Glutamatergic neuron (in vitro differentiated cells): ENCODE measurements around the gene SPEG. TPM values are rescaled to one million over a fixed set of nuclear protein-coding genes. Genes with fewer than 3 reads are reported as not detected.

ENCODE experiments used
- DNase-seq: peaks from one replicate; pipeline ENCODE4 v3.0.0; 2022
- H3K27ac Mint-ChIP-seq: one replicate; pipeline ENCODE4 v1.8.0; 2020; ENCODE audit warnings: mild to moderate bottlenecking, mixed read lengths, inconsistent platforms; ENCODE audit not compliant: unreplicated experiment
- H3K27me3 Mint-ChIP-seq: one replicate; pipeline ENCODE4 v1.8.0; 2020; ENCODE audit warnings: mild to moderate bottlenecking, moderate library complexity, mixed read lengths, inconsistent platforms; ENCODE audit not compliant: unreplicated experiment
- H3K36me3 Mint-ChIP-seq: one replicate; pipeline ENCODE4 v1.8.0; 2020; ENCODE audit warnings: mild to moderate bottlenecking, mixed read lengths, inconsistent platforms; ENCODE audit not compliant: unreplicated experiment
- H3K4me1 Mint-ChIP-seq: one replicate; pipeline ENCODE4 v1.8.0; 2020; ENCODE audit warnings: mild to moderate bottlenecking, low read depth, mixed read lengths, inconsistent platforms; ENCODE audit not compliant: unreplicated experiment
- H3K4me3 Mint-ChIP-seq: one replicate; pipeline ENCODE4 v1.8.0; 2020; ENCODE audit warnings: mild to moderate bottlenecking, mixed read lengths, inconsistent platforms; ENCODE audit not compliant: unreplicated experiment
- H3K9me3 Mint-ChIP-seq: one replicate; pipeline ENCODE4 v1.8.0; 2020; ENCODE audit warnings: mild to moderate bottlenecking, moderate library complexity, mixed read lengths, inconsistent platforms; ENCODE audit not compliant: unreplicated experiment
- total RNA-seq: library from RNA; stranded (reverse); fragmentation: NEBNext Ultra II Directional; extraction: Animal tissue kit (Norgen Biotek cat#: 25700); gene quantifications from one replicate; pipeline ENCODE4 v1.2.1, GENCODE V29; 2021; ENCODE audit not compliant: unreplicated experiment
- TF ChIP-seq, protein P1 (sequence below): fragments of 200-600 bp; sonication (generic); IDR thresholded peaks from one replicate; pipeline ENCODE4 v1.5.0; 2021; ENCODE audit not compliant: partially characterized antibody, unreplicated experiment

The SPEG gene
- total RNA-seq, 1 donor from 2014 or later: 92.9 TPM

DNA sequence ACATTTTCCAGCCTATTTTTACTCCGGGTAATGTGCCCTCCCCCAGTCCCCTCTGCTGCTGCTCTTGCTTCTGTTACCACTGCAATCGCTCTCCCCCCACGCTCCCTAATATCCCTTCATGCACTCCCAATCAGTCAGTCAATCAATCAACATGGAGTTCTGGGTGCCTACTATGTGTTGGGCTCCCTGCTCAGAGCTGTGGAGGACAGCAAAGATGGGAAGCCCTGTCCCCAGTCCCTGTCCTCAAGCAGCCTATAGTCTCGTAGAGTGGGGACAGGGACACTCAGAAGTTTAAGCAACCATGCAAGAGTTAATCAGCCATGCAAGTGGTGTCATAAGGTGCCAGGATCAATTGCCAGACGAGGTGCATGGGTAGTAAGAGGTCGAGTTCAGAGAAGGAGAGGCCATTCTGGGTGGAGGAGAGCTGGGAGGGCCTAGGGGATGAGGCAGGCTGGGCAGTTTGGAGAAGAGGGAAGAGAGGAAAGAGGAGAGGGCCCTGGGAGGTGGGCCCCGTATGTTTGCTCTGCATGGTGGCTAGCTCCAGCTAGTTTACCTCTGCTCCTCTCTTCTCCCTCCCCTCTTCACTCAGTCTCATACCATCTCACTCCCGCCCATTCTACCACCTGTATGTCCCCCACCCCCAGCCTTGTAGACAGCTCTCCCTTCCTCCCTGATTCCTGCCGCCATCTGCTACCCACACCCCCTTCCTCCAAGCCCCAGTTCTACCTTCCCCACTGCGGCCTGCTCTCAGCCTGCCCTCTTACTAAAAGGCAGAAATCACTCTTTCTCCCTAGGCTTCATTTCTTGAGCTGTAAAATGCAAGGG, 83.5 kb downstream of the SPEG start:
- no peak for DNase-seq
- Mint-ChIP-seq H3K27me3 (peaks cover 23% of the 10 kb centered on the region), H3K9me3 (peaks cover 12% of the 10 kb centered on the region), H3K36me3 (no peaks in the 10 kb centered on the region), H3K4me3 (no peak overlapping the region), H3K27ac (peak overlapping the region; percentile 35), H3K4me1 (peaks cover 59% of the 10 kb centered on the region)
- TF ChIP-seq, protein P1, sequence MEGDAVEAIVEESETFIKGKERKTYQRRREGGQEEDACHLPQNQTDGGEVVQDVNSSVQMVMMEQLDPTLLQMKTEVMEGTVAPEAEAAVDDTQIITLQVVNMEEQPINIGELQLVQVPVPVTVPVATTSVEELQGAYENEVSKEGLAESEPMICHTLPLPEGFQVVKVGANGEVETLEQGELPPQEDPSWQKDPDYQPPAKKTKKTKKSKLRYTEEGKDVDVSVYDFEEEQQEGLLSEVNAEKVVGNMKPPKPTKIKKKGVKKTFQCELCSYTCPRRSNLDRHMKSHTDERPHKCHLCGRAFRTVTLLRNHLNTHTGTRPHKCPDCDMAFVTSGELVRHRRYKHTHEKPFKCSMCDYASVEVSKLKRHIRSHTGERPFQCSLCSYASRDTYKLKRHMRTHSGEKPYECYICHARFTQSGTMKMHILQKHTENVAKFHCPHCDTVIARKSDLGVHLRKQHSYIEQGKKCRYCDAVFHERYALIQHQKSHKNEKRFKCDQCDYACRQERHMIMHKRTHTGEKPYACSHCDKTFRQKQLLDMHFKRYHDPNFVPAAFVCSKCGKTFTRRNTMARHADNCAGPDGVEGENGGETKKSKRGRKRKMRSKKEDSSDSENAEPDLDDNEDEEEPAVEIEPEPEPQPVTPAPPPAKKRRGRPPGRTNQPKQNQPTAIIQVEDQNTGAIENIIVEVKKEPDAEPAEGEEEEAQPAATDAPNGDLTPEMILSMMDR: no peak

DNA sequence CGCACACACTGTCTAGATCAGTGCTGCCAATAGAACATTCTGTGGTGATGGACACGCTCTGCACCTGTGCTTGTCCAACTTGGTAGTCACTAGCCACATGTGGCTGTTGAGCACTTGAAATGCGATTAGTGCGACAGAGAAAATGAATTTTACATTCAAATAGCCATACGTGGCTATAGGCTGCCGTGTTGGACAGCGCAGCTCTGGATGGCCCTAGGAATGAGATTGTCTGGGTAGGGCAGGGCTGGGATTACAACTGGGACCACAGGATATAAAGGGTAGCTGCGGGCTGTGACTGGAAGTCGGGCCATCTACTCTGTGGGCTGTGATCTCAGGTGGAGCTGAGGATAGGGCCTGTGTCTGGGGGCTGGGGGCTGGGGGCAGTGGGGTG, 84.9 kb downstream of the SPEG start:
- Mint-ChIP-seq H3K36me3 (no peaks in the 10 kb centered on the region), H3K4me1 (peaks cover 51% of the 10 kb centered on the region), H3K4me3 (peak overlapping the region; percentile 4), H3K27ac (no peak overlapping the region), H3K9me3 (peaks cover 4% of the 10 kb centered on the region), H3K27me3 (peaks cover 15% of the 10 kb centered on the region)
- no peak for DNase-seq
- TF ChIP-seq, protein P1: no peak

DNA sequence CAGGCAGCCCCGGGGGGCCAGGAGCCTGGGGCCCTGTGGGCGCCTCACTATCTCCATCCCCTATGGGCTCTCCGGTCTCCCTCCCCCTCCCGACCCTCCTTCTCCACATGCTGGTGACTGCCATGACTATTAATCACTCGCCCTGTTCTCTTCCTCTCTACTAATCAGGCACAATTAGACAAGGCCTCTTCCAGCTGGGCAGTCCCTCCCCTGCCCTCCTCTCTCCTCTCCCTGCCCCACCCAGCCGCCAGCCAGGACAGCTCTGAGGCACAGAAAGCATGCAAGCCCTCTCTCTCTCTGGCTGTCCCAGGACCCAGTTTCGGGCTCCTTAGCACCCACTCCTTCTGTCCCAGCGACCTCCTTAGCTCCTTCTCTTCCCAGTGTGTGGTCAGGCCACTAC, 85.4 kb downstream of the SPEG start:
- TF ChIP-seq, protein P1: no peak
- DNase-seq: no peak
- H3K27ac Mint-ChIP-seq: peak overlapping the region; percentile 28
- H3K36me3 Mint-ChIP-seq: no peaks in the 10 kb centered on the region
- no peak overlapping the region for H3K4me3 Mint-ChIP-seq
- peaks cover 13% of the 10 kb centered on the region for H3K27me3 Mint-ChIP-seq
- peaks cover 50% of the 10 kb centered on the region for H3K4me1 Mint-ChIP-seq
- peaks cover 2% of the 10 kb centered on the region for H3K9me3 Mint-ChIP-seq

DNA sequence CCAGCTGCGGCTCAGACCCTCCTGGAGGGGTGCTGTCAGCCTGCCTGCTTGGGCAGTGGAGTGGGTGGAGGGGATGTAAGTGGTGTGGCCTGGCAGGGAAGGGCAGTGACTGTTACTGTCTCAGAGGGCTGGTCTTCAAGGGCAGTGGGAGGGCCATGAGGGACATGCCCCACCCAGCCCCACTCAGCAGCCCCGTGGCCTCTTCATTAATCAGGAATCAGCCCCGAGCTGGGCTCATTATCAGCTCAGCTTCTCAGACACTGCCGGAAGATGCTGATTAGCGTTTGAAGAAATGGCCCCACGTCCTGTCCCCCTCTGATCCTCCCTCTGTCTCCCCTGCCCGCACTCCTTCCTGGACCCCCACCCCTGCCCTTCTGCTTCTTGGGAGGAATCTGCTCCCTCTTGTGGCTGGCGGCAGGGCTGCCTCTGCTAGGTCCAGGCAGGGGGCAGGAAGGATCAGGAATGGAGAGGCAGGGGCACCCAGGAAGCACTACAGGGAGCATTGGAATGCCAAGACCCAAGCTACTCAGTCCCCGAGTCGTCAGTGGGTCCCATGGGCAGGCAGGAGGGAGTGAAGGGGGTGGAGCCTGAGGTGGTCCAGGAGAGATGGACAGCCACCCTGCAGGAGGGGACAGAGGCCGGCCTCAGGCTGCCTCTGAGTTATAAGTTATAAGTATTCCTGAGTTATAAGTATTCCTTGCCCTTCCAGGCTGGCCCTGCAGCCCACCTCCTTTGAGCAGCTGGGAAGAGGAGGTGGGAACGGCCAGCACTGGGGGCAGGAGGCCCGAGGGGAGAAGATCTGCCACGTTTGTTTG, 86.6 kb downstream of the SPEG start:
- H3K4me1 Mint-ChIP-seq: peaks cover 55% of the 10 kb centered on the region
- peak; percentile 76 for DNase-seq
- H3K27me3 Mint-ChIP-seq: peaks cover 8% of the 10 kb centered on the region
- H3K4me3 Mint-ChIP-seq: peak overlapping the region; percentile 52
- peaks cover 3% of the 10 kb centered on the region for H3K9me3 Mint-ChIP-seq
- H3K36me3 Mint-ChIP-seq: no peaks in the 10 kb centered on the region
- TF ChIP-seq, protein P1: peak; percentile 65
- H3K27ac Mint-ChIP-seq: peak overlapping the region; percentile 56
